HG02970 (cell line): Measurements from ENCODE around the gene PDLIM3.
"Not testable (repeated sequence)": the region's sequence is repeated elsewhere in the genome, so short reads cannot be mapped to it uniquely, and the experiment has no call there.

Experiments used
- ATAC-seq: cut with Tn5 transposase; IDR thresholded peaks from one replicate; pipeline ENCODE4 v1.9.1; 2021; ENCODE audit warnings: mild to moderate bottlenecking, moderate library complexity, moderate number of reproducible peaks; ENCODE audit not compliant: unreplicated experiment, low FRiP score

PDLIM3 gene

GRCh38 chr4:185523862-185524261, 11.4 kb downstream of the PDLIM3 start:
- no peak for ATAC-seq

GRCh38 chr4:185522451-185522850, 12.9 kb downstream of the PDLIM3 start:
- no peak for ATAC-seq

DNA sequence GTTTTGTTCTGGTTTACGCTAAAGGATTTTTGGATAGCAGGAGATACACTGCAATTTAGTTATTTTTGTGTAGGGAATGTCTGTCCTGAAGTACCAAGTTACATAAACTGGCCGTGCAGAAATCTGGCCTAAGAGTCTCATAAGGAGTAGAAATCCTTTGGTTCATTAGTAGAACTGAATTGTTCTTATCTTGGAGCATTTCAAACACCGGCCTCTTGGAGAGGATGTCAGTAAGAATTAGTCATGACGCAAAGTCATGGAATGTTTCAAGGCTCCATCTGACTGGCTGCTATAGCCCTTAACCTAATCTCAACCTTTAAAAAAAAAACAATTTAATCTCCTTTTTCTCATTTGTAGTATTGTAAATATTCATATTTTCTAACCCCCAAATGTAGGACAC, 15.2 kb downstream of the PDLIM3 start:
- no peak for ATAC-seq

DNA sequence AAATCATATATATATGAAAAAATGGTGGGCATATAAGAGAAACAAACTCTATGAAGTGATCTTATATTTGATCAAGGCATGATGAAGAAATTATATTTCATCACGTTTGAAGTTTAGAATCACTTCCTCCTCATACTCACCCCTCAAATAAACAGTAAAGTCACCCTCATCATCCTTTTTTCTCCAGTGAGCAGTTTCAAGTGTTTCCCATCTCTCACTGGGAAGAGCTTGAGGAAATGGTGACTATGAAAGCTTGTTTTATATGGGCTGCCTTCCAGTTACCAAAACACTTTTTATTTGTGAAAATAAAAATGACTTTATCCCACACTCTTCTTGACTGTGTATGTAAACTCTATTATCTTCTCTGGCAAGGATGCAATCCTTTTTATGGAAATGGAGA, 16.8 kb downstream of the PDLIM3 start:
- no peak for ATAC-seq

- ATAC-seq = no peak
Observed at GRCh38 chr4:185518069-185518468, 17.2 kb downstream of the PDLIM3 start.

DNA sequence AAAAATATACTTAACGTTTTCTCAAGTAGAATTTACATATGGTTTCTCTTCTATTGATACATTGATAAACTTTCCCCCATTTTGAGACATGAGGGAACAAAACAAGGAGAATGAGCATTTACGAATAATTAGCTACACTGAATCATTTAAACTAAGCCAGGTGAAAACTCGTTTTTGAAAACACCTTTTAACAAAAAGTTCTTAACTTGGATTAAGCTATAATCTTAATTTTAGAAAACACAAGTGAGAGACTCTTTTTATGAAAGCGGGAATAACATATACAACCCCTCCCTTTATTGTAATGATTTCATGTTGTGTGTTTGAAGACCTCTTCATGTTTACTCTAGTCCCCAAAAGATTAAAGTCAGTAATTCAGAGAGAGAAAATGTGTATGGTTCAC, 20.1 kb downstream of the PDLIM3 start:
- no peak for ATAC-seq

DNA sequence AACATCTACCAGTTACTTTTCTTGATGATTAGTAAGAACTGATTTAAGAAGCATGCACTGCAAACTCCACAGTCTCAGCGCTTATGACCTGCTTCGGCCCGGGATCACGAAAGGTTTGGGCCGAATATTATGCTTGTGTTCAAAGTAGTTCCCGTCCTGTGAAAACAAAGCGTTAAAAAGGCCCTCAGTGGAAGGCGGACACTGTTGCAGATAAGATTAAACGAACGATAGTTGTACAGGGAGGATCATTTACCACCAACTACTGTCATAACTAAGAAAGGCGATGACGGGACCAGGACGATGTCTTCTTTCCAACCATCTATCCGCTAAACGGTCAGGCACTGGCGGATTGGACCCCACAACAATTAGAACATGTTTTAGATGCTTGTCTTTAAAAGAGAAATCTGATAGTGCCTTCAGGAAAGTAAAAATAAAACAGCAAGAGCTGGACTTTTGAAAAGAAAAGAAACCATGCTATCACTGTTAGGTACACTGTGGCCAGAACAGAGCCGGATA, 21.1 kb downstream of the PDLIM3 start:
- ATAC-seq = no peak

GRCh38 chr4:185513489-185514181, 21.7 kb downstream of the PDLIM3 start:
- ATAC-seq = no peak

- no peak for ATAC-seq
Observed at GRCh38 chr4:185512516-185512915, 22.8 kb downstream of the PDLIM3 start.

DNA sequence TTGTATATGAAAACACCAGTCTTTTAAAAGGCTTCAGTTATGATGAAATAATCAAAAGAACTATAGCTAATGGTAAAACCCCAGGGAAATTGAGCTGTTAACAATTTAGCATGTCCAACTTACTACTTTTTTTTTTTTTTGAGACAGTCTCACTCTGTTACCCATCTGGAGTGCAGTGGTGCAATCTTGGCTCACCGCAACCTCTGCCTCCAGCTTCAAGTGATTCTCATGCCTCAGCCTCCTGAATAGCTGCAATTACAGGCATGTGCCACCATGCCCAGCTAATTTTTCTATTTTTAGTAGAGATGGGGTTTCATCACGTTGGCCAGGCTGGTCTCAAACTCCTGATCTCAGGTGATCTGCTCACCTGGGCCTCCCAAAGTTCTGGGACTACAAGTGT, 24.1 kb downstream of the PDLIM3 start:
- ATAC-seq = not testable (repeated sequence)

DNA sequence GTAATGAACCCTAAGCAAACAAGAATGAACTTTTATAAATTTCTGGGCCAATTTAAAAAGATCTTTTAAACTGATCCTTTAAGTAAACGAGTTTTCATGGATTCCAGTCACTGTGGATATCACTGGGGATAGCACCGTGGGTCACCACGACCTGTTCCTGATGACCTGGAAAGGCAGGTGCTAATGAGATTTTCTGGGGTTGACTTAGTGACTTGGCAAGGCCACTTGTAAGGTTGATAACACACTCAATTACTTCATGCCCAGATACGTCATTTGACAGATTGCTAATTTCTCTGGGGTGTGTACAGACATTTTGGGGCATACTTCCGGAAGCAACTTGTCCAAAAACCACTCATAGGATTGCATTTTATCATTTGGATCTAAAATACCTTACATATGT, 24.5 kb downstream of the PDLIM3 start:
- no peak for ATAC-seq

DNA sequence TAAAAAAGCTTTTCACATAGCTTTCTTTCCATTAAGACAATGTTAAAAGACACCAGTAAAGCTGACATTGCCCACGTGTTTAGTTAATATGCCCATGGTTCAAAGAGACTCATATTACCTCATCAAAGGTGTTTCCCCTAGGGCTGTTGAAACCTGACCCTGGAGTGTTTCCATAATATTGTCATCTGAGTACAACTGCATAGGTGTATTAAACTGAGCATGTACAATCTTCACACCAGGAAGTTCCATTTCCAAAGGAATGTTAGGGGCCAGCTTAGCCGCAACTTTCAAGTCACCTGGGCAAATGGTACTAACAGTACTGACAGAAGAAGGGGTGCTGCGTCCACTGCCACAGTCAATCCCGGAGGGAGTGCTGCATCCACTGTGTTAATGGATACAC, 27.1 kb downstream of the PDLIM3 start:
- no peak for ATAC-seq

GRCh38 chr4:185506422-185506821, 28.9 kb downstream of the PDLIM3 start:
- ATAC-seq = no peak

DNA sequence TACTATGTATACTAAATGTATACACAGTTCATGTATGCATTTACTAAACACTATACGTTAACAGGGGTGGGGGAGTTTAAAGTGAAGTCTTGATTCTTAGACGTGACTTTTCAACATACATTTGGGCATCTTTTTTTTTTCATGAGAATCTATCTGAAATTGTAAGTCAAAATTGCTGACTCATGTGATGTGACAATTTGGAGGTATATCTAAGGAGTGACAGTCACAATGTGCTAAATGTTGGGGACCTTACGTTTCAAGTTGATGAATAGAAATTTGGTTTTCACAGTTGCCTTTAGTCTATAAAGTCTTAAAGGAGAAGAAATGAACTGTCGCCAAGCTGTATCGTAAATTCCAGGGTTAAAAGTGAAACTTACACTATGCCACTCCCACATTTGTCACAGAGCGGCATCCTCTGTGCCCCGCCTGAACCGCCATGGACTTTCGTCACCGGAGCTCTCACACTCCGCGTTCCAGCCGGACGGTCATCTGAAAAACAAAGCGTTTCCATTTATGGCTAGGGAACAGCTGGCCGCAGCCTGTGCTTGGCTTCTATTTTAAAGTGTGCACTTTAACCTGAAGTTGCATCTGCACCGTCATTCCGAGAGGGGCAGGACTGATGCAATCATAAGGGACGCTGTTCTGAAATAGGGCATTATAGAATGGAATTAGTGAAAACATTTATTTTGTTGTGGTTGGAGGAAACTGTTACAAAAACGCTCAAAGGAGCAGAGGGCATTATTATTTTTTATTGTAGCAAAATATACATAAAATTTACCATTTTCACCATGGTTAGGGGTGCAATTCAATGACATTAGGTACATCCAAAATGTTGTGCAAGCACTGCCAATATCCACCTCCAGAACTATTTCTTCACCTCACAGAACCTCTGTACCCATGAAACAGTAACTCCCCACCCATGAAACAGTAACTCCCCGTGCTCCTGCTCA, 30.9 kb downstream of the PDLIM3 start:
- no peak for ATAC-seq

GRCh38 chr4:185502386-185502785, 32.9 kb downstream of the PDLIM3 start:
- no peak for ATAC-seq

- no peak for ATAC-seq
Observed at GRCh38 chr4:185500576-185500975, 34.7 kb downstream of the PDLIM3 start.

DNA sequence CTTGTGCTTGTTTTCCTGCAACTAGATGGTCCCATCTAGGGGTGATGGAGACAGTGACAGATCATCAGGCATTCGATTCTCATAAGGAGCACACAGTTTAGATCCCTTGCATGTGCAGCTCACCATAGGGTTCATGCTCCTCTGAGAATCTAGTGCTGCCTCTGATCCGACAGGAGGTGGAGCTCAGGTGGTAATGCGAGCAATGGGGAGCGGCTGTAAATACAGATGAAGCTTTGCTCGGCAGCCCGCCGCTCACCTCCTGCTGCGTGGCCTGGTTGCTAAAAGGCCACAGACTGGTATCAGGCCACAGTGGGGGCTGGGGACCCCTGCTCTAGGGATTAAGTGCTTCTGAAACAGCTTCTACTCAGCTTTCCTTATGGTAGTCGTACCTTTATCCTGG, 35.3 kb downstream of the PDLIM3 start:
- ATAC-seq = no peak

DNA sequence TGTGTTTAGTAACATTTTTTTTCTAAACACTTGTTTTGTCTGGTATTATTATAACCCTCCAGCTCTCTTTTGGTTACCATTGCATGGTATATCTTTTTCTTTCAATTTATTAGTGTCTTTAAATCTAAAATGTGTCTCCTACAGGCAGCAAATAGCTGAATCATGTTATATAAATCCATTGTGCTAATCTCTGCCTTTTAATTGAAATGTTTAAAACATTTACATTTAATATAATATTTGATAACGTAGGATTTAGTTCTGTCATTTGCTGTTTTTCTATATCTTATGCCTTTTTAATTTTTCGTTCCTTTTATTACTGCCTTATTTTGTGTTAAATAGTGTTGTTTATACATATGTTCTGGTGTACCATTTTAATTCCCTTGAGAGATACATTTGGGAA, 46.7 kb downstream of the PDLIM3 start:
- ATAC-seq = no peak

- no peak for ATAC-seq
Observed at GRCh38 chr4:185481401-185481800, 53.9 kb downstream of the PDLIM3 start.

GRCh38 chr4:185480016-185480732, 55.1 kb downstream of the PDLIM3 start:
- ATAC-seq = no peak

- peak; percentile 67 for ATAC-seq
Observed at GRCh38 chr4:185479507-185479971, 55.8 kb downstream of the PDLIM3 start.
